GM18519 (cell line): Measurements from ENCODE around the gene ITCH.
"Not testable (repeated sequence)": the region's sequence is repeated elsewhere in the genome, so short reads cannot be mapped to it uniquely, and the experiment has no call there.

Experiments
- ATAC-seq: cut with Tn5 transposase; IDR thresholded peaks from one replicate; pipeline ENCODE4 v1.9.1; 2021; ENCODE audit warnings: mild to moderate bottlenecking, moderate library complexity; ENCODE audit not compliant: unreplicated experiment, low FRiP score

Gene ITCH

DNA sequence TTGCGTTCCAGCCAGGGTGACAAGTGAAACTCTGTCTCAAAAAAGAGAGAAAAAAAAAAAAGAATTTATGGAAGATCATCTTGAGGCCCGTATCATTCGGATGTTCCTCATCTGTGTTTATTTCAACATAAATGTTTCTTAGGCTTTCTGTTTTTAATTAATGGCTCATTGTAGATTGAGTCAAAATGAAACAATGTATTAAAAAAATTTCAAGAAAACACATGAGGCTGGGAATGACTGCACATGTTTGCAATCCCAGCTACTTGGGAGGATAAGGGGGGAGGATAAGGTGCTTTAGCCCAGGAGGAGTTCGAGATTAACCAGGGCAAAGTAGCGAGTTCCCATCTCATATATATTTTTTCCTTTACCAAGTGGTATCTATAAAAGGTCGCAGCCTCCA lies 47.3 kb downstream of the ITCH start:
- no peak for ATAC-seq

DNA sequence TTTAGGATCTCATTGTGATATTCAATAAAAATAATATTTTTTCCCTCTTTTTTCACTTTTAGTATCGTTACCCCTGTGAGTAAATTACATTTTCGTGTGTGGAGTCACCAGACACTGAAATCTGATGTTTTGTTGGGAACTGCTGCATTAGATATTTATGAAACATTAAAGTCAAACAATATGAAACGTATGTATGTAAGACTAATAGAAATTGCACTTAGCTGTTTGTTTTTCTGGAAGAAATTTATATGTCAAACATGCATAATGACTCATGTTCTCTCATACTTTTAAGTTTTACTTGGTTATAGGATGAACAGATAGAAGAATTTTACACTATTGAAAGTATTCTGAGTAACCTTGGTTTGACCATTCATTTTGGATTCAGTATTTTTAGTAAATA lies 49.4 kb downstream of the ITCH start:
- ATAC-seq: no peak

DNA sequence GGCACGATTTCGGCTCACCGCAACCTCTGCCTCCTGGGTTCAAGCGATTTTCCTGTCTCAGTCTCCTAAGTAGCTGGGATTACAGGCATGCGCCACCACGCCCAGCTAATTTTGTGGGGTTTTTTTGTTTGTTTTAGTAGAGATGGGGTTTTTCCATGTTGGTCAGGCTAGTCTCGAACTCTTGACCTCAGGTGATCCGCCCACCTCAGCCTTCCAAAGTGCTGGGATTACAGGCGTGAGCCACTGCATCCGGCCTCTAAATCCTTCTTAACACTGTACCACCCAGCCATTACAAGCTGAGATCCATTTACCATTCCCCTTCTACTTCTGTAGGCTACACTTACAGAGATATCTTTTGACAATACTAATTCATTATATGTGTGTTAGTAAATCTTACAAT lies 51.5 kb downstream of the ITCH start:
- not testable (repeated sequence) for ATAC-seq

DNA sequence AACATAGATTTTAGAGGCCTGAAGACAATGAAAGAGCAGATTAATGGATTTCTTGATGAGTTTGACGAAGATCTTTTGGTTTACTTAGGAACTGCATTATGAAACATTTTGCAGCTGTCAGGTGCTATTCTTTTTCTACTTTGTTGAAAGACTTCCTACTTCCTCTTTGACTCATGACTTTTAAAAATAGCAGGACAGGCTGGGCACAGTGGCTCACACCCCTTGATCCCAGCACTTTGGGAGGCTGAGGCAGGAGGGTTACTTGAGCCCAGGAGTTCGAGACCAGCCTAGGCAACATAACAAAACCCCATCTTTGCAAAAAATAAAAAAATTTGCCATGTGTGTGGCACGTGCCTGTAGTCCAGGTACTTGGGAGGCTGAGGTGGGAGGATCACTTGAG lies 52.0 kb downstream of the ITCH start:
- no peak for ATAC-seq

DNA sequence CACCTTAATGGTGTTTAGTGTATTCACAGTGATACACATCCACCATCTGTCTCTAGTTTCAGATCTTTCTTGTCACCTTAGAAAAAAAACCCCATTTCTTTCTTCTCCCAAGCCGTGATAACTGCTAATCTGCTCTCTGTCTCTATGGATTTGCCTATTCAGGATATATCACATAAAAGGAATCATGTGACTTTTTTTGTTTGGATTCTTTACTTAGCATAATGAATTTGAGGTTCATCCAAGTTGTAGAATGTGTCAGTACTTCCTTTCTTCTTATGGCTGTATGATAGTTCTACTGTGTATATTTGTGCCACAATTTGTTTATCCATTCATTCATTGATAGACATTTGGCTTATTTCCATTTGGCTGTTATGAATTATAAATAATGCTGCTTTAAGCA lies 57.1 kb downstream of the ITCH start:
- ATAC-seq: no peak

DNA sequence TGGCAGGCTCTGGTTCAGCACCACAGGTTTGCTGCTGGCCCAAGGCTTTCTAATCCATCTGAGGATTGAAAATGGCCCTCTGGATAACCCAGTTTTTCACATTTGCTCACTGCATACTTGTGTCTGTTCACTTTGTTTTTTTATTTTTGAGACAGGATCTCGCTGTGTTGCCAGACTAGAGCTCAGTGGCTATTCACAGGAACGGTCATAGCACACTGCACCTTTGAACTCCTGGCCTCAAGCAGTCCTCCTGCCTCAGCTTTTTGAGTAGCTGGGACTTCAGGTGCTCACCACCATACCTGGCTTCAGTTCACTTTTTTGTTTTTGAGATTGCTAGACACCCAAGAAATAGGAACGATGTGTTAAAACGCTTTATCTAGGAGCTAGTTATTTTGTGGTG lies 57.9 kb downstream of the ITCH start:
- no peak for ATAC-seq

DNA sequence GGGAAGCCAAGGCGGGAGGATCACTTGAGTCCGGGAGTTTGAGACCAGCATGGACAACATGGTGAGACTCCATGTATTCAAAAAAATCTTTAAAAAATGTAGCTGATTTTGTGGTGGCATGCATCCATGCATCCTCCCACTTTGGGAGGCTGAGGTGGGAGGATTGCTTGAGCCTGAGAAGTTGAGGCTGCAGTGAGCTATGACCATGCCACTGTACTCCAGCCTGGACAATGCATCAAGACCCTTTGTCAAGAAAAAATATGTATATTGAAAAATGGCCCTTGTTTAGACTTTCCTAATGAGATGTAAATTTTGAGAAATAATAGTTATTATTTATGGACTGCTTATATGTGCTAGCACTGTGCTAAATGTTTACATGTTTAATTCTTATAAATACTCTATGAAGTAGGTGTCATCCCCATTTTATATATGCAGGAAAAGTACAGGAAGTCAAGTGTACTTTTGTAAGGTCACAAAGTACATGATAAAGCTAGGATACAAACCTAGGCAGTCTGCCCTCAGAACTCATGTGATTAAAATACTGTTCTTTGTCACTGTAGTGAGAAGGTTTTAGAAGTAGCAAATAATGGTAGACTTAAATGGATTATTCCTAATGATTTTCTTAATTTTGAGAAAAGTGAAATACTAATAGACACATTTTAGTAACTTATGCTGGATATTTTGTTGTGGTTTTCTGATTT lies 58.8 kb downstream of the ITCH start:
- no peak for ATAC-seq

DNA sequence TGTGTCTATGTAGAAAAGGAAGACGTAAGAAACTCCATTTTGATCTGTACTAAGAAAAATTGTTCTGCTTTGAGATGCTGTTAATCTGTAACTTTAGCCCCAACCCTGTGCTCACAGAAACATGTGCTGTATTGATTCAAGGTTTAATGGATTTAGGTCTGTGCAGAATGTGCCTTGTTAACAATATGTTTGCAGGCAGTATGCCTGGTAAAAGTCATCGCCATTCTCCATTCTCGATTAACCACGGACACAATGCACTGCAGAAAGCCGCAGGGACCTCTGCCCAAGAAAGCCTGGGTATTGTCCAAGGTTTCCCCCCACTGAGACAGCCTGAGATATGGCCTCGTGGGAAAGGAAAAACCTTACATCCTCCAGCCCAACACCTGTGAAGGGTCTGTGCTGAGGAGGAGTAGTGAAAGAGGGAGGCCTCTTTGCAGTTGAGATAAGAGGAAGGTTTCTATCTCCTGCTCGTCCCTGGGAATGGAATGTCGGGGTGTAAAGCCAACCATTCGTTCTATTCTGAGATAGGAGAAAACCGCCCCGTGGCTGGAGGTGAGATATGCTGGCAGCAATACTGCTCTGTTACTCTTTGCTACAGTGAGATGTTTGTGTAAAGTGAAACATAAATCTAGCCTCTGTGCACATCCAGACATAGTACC lies 62.1 kb downstream of the ITCH start:
- ATAC-seq: not testable (repeated sequence)

DNA sequence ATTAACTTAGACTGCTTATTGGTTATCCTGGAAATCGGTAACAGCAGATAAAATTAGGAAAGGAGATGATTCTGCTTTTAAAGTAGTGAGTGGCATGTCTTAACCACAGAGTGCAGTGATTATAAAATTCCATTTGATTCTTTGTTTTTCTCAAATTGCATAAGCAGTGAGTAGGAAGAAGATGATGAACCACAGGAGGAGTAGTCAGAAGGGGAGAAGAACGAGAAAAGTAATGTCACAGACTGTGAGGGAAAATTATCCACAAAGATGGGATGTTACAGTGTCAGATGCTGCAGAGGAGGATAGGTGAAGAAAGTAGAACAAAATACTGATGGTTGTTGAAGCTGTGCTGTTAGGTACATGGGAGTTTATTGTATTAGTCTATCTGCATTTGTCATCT lies 63.0 kb downstream of the ITCH start:
- ATAC-seq: no peak

DNA sequence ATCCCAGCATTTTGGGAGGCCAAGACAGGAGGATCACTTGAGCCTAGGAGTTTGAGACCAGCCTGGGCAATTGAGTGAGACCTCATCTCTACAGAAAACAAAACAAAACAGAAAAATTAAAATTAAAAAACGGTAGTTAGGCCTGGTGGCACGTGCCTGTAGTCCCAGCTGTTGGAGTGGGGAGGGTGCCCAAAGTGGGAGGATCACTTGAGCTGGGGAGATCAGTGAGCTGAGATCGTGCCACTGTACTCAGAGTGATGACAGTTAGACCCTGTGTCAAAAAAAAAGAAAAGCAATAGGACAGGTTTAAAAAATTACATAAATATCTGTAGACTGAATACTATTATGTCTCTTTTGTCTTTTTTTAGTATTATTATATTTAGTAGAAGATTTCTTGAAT lies 64.3 kb downstream of the ITCH start:
- ATAC-seq: no peak

DNA sequence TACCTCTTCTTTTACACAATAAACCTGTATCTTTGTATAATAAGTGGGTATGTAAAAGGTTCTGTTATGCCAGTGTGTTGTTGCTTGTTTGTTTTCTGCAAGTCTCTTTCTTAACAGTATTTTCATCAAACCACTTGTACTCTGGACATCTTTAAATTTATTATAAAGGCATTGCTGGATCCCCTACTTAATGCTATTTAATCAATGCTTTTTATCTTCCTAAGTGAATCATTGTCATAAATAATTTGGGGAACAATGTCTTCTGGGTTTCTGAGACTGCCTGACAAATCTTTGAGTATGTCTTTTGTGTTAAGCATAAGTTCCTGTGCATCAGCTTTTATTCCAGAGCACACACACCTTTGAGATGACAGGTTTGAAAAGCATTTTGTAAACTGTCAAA lies 64.7 kb downstream of the ITCH start:
- ATAC-seq: no peak

DNA sequence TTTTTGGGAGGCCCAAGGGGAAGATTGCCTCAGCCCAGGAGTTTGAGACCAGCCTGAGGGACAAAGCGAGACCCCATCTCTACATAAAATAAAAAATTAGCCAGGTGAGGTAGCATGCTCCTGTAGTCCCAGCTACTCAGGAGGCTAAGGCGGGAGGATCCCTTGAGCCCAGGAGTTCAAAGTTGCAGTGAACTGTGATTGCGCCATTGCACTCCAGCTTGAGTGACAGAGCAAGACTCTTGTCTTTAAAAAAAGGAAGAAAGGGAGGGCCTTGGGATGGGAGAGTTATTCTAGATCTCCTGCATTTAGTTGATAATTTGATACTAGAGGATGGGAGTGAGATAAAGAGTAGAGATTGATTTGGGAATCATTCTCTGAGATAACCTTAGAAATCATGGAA lies 68.1 kb downstream of the ITCH start:
- ATAC-seq: no peak

DNA sequence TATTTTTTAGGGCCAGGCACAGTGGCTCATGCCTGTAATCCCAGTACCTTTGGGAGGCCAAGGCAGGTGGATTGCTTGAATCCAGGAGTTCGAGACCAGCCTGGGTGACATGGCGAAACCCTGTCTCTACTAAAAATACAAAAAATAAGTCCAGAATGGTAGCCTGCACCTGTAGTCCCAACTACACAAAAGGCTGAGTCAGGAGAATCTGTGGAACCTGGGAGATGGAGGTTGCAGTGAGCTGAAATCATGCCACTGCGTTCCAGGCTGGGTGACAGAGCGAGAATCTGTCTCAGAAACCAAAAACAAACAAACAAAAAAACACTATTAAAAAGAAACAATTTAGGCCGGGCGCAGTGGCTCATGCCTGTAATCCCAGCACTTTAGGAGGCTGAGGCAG lies 69.6 kb downstream of the ITCH start:
- not testable (repeated sequence) for ATAC-seq

DNA sequence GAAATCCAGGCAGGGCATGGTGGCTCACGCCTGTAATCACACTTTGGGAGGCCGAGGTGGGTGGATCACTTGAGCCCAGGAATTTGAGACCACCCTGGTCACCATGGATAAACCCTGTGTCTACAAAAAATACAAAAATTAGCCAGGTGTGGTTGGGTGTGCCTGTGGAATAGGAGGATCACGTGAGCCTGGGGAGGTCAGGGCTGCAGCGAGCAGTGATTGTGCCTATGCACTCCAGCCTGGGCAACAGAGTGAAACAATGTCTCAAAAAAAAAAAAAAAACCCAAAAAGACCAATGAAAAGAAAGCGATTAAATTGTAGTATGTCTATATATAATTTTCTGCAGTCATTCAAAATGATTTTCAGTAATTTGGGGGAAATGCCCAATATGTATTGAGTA lies 70.3 kb downstream of the ITCH start:
- no peak for ATAC-seq

DNA sequence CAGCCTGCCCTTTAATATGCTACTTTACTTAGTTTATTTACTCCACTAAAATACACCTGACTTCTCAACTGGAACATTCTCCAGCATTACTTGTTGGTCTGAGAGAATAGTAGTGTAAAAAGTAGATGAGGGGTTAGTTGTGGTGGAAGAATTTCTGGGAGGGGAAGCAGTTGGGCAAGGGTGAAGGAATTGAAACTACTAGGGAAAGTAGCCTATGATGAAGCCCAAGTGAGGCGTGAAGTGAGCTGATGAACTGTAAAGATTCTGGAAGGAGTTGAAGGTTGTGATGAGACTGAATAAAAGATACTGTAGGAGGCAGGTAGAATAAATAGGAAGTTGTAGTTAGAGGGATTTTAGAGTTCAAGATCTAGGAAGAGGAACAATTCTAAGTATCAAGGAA lies 72.5 kb downstream of the ITCH start:
- no peak for ATAC-seq

DNA sequence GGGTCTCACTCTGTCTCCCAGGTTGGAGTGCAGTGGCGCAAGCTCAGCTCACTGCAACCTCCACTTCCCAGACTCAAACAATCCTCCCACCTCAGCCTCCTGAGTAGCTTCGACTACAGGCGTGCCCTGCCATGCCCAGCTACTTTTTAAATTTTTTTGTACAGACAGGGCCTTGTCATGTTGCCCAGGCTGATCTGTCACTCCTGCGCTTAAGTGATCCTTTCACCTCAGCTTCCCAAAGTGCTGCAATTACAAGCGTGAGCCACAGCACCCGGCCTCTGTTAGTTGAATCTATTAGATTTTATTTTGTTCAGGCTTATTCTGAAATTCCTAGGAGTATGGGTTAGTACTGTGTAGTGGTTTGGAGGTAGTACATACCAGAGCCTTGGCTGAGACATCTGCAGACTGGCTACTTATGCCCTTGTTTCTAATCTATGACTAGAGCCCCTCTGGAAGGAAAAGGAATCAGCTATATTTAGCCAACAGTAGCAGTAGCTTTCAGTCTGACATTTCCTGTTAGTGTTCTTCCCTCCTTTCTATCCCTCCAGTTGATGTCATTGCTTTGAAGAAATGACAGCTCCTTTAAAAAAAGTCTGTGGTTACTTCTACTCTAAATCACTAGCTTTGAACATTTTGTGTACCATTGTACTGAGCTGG lies 74.4 kb downstream of the ITCH start:
- ATAC-seq: no peak

DNA sequence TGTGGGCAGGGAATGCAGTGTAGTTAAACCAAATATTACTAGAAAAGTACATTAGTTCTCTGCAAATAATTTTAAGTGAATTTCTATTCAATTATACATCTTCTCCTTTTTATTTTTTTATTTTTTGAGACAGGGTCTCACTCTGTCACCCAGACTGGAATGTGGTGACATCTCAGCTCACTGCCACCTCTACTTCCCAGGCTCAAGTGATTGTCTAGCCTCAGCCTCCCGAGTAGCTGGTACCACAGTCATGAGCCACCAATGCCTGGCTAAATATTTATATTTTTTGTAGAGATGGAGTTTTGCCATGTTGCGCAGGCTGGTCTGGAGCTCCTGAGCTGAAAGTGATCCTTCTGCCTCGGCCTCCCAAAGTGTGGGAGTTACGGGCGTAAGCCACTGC lies 76.1 kb downstream of the ITCH start:
- no peak for ATAC-seq

DNA sequence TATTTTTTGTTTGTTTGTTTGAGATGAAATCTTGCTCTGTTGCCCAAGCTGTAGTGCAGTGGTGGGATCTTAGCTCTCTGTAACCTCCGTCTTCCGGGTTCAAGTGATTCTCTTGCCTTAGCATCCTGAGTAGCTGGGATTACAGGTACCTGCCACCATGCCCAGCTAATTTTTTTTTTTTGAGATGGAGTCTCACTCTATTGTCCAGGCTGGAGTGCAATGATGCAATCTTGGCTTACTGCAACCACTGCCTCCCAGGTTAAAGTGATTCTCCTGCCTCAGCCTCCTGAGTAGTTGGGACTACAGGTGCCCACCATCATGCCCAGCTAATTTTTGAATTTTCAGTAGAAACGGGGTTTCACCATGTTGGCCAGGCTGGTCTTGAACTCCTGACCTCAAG lies 78.3 kb downstream of the ITCH start:
- ATAC-seq: not testable (repeated sequence)

DNA sequence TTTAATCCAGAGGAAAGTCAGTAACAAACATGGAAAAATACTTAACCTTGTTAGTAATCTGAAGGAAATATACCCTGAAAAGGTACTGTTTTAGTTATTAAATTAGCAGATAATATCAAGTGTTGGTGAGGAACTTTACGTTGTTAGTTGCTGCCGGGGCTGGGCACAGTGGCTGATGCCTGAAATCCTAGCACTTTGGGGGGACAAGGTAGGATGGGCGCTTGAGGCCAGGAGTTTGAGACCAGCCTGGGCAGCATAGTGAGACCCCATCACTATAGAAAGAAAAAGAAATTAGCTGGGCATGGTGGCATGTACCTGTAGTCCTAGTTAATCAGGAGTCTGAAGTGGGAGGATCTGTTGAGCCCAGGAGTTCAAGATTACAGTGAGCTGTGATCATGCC lies 80.5 kb downstream of the ITCH start:
- ATAC-seq: no peak

DNA sequence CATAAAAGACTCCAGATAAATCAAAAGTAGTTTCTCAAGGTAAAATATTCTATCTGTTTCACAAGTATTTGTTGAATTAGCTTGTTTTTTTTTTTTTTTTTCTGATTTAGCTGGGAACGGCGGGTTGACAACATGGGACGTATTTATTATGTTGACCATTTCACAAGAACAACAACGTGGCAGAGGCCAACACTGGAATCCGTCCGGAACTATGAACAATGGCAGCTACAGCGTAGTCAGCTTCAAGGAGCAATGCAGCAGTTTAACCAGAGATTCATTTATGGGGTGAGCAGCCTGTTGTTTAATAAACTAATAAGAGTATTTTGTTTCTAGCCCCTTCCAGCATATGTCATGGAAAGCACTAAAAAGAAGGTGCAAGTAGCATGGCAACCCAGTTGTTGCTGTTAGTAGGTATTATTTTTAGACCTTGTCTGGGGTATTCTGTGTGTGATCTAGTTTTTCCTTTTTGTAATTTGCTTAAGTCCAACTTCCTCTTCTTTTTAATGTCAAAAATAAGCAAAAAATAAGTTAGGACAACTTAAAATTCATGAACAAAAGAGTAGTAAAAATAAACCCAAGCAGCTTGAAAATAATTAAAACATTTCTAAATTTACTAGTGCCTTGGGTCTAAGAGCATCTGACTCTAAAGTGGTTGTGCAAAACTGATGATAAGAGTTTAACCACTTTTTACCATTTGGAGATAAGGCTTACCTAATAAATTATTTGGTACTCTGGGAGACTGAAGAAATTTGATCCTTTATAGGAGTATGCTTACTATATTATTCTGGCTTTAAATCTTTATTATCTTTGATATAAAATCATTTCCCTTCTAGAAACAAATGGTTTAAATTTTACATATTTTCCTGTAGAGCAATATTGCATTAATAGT lies 82.3 kb downstream of the ITCH start:
- no peak for ATAC-seq

DNA sequence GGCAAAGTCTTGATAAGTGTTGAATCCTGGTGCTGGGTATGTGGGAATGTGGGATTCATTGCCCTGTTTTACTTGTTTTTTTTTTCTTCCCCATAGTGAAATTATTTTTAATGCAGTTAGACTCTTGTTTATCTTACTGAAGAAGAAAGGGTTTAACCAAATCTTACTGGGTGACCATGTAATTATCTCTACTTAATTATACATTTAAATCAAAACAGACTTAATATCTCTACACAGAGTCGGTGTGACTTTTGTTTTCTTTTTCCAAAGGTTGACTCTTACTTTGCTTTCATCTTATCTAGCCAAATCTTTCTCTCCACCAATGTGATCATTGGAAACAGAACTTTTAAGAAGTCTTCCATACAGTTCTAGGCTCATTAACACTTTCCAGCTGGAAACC lies 85.4 kb downstream of the ITCH start:
- no peak for ATAC-seq
